ENCODE results near the gene ADAM19.

ADAM19 gene

DNA sequence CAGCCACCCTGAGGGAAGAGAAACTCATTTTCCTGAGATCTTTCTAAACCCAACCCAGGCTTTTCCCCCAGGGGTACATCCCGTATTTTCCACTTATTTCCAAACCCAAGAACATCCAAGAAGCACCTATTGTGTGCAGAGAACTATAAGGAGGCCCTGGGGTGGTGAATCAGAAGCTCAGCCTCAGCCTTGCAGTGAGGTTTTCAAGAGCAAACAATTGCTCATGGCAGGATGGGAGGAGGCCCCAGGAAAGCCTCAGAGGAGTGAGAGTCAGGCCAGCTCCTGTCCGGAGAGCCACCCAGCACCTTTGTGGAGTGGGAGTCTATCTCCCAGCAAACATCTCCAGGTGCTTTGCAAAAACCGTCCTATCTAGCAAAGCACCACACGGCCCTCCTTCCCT lies 96.4 kb downstream of the ADAM19 start:
- Histone ChIP-seq H3K4me3 (ENCODE audit: low read length) (no peak overlapping the region), H3K36me3 (ENCODE audit: control insufficient read depth, insufficient read depth, low read length, severe bottlenecking) (no peaks in the 10 kb centered on the region), H3K9me3 (ENCODE audit: control insufficient read depth, low read length) (no peaks in the 10 kb centered on the region), H3K27me3 (replicated peaks; ENCODE audit: control insufficient read depth, insufficient read depth, low read length) (peaks cover 2% of the 10 kb centered on the region), H3K9ac (ENCODE audit: low read length) (no peak overlapping the region), H3K4me1 (ENCODE audit: control insufficient read depth, insufficient read depth, low read length) (no peaks in the 10 kb centered on the region)
- DNase-seq (ENCODE audit: low read depth) = no peak

DNA sequence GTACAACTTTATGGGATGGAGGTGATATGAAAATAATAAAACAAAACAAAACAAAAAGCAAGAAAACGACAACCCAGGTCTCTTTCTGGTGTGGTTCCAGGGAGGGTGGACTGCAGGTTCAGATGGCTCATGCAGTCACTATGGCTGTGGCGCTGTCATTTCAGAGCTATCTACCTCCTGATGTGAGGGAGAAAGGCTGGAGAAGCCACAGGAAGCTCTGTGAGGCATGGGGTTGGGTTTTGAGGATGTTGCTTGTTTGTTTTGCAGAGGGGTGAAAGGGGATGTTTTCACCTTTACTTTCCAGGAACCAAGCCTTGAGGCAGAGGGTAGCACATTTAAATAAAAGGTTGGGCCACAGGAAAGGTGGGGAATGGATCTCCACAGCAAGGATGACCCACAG lies 96.8 kb downstream of the ADAM19 start:
- Histone ChIP-seq H3K9me3 (ENCODE audit: control insufficient read depth, low read length) (no peaks in the 10 kb centered on the region), H3K4me3 (ENCODE audit: low read length) (no peak overlapping the region), H3K9ac (ENCODE audit: low read length) (no peak overlapping the region), H3K36me3 (ENCODE audit: control insufficient read depth, insufficient read depth, low read length, severe bottlenecking) (no peaks in the 10 kb centered on the region), H3K4me1 (ENCODE audit: control insufficient read depth, insufficient read depth, low read length) (no peaks in the 10 kb centered on the region), H3K27me3 (replicated peaks; ENCODE audit: control insufficient read depth, insufficient read depth, low read length) (peaks cover 2% of the 10 kb centered on the region)
- DNase-seq (ENCODE audit: low read depth) = no peak

DNA sequence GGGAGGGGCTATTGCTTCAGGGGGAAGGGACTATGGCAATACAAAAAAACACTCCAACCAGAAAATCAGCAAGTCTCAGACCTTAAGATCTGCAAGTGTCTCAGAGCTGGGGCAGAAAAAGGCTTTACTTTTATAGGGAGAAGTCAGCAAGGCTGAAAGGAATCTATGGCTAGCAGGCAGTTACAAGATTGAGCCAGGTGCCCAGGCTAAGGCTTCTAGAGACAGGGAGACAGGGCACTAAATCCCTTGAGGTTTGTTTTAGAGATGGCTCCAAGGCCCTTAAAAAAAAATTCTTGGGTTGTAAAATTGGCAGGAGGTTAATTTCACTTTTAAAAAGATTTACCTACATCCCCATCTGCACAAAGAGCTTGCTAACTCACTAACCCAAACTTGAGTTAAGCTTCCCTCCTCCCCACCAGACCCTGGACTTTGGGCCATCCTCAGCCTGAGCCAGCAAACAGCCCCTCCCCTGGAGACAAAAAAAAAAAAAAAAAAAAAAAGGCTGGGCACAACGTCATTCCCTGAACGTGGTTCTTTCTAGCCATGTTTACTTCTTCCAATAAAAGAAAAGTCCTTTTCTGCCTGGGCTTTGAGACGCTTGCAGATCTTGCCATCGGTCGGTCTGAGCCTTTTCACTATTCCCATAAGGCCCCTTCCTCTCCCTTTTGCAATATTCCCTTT lies 97.6 kb downstream of the ADAM19 start:
- Histone ChIP-seq H3K36me3 (ENCODE audit: control insufficient read depth, insufficient read depth, low read length, severe bottlenecking) (no peaks in the 10 kb centered on the region), H3K4me3 (ENCODE audit: low read length) (no peak overlapping the region), H3K9ac (ENCODE audit: low read length) (no peak overlapping the region), H3K4me1 (ENCODE audit: control insufficient read depth, insufficient read depth, low read length) (peaks cover 5% of the 10 kb centered on the region), H3K9me3 (ENCODE audit: control insufficient read depth, low read length) (no peaks in the 10 kb centered on the region), H3K27me3 (replicated peaks; ENCODE audit: control insufficient read depth, insufficient read depth, low read length) (peaks cover 2% of the 10 kb centered on the region)
- DNase-seq (ENCODE audit: low read depth) = no peak

DNA sequence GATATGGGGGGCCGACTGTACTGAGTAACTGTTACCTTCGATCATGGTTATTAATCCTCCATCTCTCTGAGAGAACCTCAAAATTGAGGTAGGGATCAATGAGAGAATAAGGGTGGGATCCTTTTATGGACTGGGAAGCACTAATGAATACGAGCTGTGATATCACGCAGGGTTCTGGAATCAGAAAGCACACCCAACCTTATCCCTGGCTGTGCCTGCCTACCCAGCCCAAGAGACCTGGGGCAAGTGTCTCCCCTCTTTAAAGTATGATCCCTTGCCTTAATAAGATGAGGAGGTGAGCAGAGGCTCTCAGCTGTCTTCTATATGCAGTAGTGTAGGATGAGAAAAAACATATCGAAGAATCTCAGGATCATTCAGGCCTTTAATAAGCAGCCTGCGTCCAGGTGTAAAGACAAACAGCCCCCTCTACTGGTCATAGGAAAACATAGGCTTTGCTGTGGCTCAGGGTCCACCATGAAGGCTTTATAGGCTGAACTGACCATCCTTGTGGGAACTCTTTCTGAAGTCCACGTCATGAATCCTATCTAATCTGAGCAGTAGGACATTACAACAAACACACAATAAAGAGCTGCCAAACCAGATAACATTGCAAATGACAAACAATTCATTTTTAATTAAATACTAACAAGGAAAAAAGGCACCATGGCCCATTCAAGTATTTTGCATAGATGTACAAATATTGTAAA lies 98.7 kb downstream of the ADAM19 start:
- peak; percentile 90 for DNase-seq (ENCODE audit: low read depth)
- H3K4me1 ChIP-seq (ENCODE audit: control insufficient read depth, insufficient read depth, low read length) = peaks cover 5% of the 10 kb centered on the region
- no peaks in the 10 kb centered on the region for H3K36me3 ChIP-seq (ENCODE audit: control insufficient read depth, insufficient read depth, low read length, severe bottlenecking)
- no peak overlapping the region for H3K4me3 ChIP-seq (ENCODE audit: low read length)
- H3K9me3 ChIP-seq (ENCODE audit: control insufficient read depth, low read length) = no peaks in the 10 kb centered on the region
- no peak overlapping the region for H3K9ac ChIP-seq (ENCODE audit: low read length)
- peaks cover 2% of the 10 kb centered on the region for H3K27me3 ChIP-seq (replicated peaks; ENCODE audit: control insufficient read depth, insufficient read depth, low read length)

DNA sequence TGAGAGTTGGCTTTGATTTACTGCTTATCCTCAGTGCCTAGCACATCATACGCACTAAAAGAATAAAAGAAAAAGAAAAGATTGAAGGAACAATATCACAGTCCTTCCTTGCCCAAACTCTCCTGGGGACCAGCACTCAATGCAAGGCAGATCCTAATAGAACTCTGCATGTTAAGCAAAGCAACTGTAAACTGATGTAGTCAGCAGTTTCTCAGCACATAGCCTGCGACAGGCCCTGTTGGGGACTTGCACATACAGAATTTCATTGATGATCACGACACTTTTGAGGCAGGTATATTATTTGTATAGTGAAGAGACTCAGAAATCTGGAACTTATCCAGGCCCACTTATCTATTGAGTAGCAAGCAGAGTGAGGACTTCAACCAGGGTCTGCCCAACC lies 100.1 kb downstream of the ADAM19 start:
- no peaks in the 10 kb centered on the region for H3K36me3 ChIP-seq (ENCODE audit: control insufficient read depth, insufficient read depth, low read length, severe bottlenecking)
- peaks cover 5% of the 10 kb centered on the region for H3K4me1 ChIP-seq (ENCODE audit: control insufficient read depth, insufficient read depth, low read length)
- H3K4me3 ChIP-seq (ENCODE audit: low read length) = no peak overlapping the region
- H3K27me3 ChIP-seq (replicated peaks; ENCODE audit: control insufficient read depth, insufficient read depth, low read length) = peaks cover 2% of the 10 kb centered on the region
- DNase-seq (ENCODE audit: low read depth) = no peak
- no peak overlapping the region for H3K9ac ChIP-seq (ENCODE audit: low read length)
- no peaks in the 10 kb centered on the region for H3K9me3 ChIP-seq (ENCODE audit: control insufficient read depth, low read length)

DNA sequence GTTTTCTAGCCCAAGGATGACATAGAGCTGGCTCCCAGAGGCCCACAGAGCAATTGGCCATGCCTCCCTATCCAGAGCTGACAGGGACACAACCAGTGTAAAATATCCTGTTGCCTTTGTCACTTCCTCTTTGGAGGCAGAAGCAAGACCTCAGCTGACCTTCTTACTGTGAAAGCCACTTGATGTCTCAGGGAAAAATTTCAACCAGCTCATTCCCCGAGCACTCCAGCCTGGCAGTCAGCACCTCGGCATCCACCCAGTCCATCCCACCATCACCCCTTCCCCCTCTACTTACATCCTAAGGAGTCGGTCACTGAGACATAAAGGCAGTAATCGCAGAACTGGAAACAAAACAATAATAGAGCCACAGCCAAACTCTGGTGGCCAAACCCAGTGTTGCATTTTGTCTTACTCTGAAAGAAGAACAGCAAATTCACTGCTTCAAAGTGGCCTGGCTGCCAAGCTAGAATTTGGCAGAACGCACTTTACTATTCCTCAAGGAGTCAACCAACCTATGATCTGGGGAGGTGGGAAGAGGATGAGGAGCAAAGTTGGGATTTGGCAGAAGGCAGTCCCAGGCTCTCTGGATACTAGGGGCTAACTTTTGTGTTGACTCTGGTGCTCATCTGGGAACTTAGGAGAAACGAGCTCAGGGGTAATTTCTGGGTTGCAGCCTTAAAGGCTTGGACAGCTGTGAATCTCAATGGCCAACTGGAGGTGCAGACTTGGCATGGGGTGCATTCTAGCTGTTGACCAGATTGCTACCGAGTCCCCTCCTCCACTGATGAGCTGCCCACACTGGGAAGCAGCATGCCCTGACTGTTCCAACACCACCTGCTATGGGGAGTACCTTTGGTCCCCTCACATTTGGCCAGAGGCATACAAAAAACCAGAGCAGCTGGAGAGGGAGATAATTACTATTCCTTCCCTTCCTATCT lies 101.9 kb downstream of the ADAM19 start:
- Histone ChIP-seq H3K4me3 (ENCODE audit: low read length) (no peak overlapping the region), H3K27me3 (replicated peaks; ENCODE audit: control insufficient read depth, insufficient read depth, low read length) (no peaks in the 10 kb centered on the region), H3K36me3 (ENCODE audit: control insufficient read depth, insufficient read depth, low read length, severe bottlenecking) (no peaks in the 10 kb centered on the region), H3K4me1 (ENCODE audit: control insufficient read depth, insufficient read depth, low read length) (peaks cover 5% of the 10 kb centered on the region), H3K9me3 (ENCODE audit: control insufficient read depth, low read length) (no peaks in the 10 kb centered on the region), H3K9ac (ENCODE audit: low read length) (no peak overlapping the region)
- DNase-seq (ENCODE audit: low read depth) = peak; percentile 24

DNA sequence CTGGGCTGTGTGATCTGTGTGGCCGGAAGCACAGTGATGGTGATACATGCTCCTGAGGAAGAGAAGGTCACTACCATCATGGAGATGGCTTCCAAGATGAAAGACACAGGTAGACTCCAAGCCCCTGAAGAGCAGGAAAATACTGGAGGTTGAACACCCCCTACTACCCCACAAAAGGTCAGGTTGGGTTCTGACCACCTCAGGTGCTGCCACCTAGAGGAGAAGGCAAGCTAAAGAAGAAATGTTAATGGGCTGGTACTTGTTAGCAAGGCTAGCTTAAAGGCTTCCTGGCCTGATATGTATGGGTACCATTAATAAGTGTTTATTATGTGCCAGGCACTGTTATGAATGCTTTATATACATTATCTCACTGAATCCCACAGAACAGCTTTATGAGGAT lies 103.9 kb downstream of the ADAM19 start:
- DNase-seq (ENCODE audit: low read depth) = peak; percentile 61
- H3K27me3 ChIP-seq (replicated peaks; ENCODE audit: control insufficient read depth, insufficient read depth, low read length) = no peaks in the 10 kb centered on the region
- H3K36me3 ChIP-seq (ENCODE audit: control insufficient read depth, insufficient read depth, low read length, severe bottlenecking) = no peaks in the 10 kb centered on the region
- H3K4me1 ChIP-seq (ENCODE audit: control insufficient read depth, insufficient read depth, low read length) = peaks cover 5% of the 10 kb centered on the region
- H3K4me3 ChIP-seq (ENCODE audit: low read length) = no peak overlapping the region
- no peak overlapping the region for H3K9ac ChIP-seq (ENCODE audit: low read length)
- H3K9me3 ChIP-seq (ENCODE audit: control insufficient read depth, low read length) = no peaks in the 10 kb centered on the region

DNA sequence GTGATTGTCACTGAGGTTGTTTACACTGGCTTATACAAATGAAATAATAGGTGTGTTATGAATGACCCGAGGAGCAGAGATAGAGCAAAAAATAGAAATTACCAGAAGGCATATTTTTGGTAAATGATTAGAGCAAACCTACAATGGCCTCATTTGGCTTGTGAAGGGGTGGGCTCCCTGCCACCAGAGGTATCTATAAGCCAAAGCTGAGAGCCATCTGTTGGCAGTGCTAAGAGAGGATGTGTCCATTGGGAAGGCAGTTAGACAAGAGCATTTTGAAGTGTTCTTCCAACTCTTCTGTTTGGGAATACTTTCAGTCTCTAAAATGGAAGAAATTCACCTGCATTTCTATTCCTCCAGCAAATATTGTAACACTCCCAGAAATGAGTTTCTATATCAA lies 104.9 kb downstream of the ADAM19 start:
- no peak overlapping the region for H3K9ac ChIP-seq (ENCODE audit: low read length)
- H3K4me3 ChIP-seq (ENCODE audit: low read length) = no peak overlapping the region
- DNase-seq (ENCODE audit: low read depth) = no peak
- no peaks in the 10 kb centered on the region for H3K9me3 ChIP-seq (ENCODE audit: control insufficient read depth, low read length)
- peaks cover 5% of the 10 kb centered on the region for H3K4me1 ChIP-seq (ENCODE audit: control insufficient read depth, insufficient read depth, low read length)
- no peaks in the 10 kb centered on the region for H3K36me3 ChIP-seq (ENCODE audit: control insufficient read depth, insufficient read depth, low read length, severe bottlenecking)
- H3K27me3 ChIP-seq (replicated peaks; ENCODE audit: control insufficient read depth, insufficient read depth, low read length) = no peaks in the 10 kb centered on the region

DNA sequence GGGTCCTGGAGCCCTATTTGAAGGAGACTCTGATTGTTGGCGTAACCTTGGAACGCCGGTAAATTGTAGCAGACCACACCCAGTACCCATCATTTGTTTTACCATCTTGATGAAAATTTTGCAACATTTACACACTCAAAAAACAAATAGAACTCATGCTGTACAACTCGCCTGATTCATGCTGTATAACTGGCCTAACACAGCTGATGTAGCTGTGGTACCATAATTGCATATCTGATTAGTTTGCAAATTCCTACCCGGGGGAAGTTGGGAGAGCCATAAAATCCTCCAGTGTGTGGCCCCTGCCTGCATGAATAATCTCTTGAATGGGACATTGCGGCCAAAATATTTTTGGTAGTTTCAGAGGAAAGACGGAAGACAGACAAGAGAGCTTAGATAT lies 105.9 kb downstream of the ADAM19 start:
- no peaks in the 10 kb centered on the region for H3K9me3 ChIP-seq (ENCODE audit: control insufficient read depth, low read length)
- H3K9ac ChIP-seq (ENCODE audit: low read length) = no peak overlapping the region
- no peak for DNase-seq (ENCODE audit: low read depth)
- H3K36me3 ChIP-seq (ENCODE audit: control insufficient read depth, insufficient read depth, low read length, severe bottlenecking) = no peaks in the 10 kb centered on the region
- H3K4me3 ChIP-seq (ENCODE audit: low read length) = no peak overlapping the region
- peaks cover 9% of the 10 kb centered on the region for H3K4me1 ChIP-seq (ENCODE audit: control insufficient read depth, insufficient read depth, low read length)
- no peaks in the 10 kb centered on the region for H3K27me3 ChIP-seq (replicated peaks; ENCODE audit: control insufficient read depth, insufficient read depth, low read length)

DNA sequence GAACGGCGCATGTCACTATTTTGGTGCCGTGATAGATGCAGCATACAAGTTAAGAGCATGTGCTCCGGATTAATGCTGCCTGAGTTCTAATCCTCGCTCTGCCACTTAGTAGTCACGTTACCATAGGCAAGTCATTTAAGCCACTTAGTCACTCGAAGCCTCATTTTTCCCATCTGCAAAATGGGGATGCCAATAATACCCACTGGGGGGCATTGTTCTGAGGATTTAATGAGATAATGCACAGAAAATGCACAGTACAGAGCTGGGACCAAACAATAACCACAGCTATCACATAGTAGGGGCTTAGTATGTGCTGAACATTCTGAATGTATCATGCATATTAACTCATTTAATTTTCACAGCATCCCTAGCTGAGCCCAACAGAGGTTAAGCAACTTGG lies 106.5 kb downstream of the ADAM19 start:
- no peak overlapping the region for H3K4me3 ChIP-seq (ENCODE audit: low read length)
- no peaks in the 10 kb centered on the region for H3K36me3 ChIP-seq (ENCODE audit: control insufficient read depth, insufficient read depth, low read length, severe bottlenecking)
- H3K9ac ChIP-seq (ENCODE audit: low read length) = no peak overlapping the region
- no peaks in the 10 kb centered on the region for H3K9me3 ChIP-seq (ENCODE audit: control insufficient read depth, low read length)
- H3K4me1 ChIP-seq (ENCODE audit: control insufficient read depth, insufficient read depth, low read length) = peaks cover 15% of the 10 kb centered on the region
- no peaks in the 10 kb centered on the region for H3K27me3 ChIP-seq (replicated peaks; ENCODE audit: control insufficient read depth, insufficient read depth, low read length)
- DNase-seq (ENCODE audit: low read depth) = no peak

DNA sequence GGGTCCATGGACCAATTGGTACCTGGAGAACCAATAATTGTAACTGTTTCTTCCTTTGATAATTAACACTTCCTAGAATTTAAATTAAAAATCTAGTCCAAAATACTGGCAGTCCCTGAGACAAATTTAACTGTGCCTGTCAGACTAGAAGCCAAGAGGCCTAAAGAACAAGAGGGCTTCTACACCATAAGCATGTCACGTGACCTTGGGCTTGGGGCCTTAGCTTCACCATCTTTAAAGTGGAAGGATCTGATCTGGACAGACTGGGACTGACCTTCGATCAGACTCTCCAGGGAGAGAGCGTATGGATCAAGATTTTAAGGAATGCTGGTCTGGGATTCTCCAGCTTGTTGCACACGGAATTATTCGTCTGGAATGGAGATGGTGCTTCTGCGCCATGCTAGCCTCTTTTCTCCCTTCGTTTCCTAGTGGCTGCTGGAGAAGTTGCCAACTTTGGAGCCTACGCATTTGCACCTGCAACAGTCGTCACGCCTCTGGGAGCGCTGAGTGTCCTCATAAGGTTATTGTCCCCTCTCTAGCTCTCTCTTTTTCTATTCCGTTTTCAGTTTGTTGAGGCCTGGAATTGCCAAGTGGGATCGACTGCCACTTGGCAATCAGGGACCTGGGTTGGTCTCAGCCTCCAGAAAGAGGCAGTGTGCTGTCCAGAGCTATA lies 107.1 kb downstream of the ADAM19 start:
- H3K4me3 ChIP-seq (ENCODE audit: low read length) = no peak overlapping the region
- peaks cover 19% of the 10 kb centered on the region for H3K4me1 ChIP-seq (ENCODE audit: control insufficient read depth, insufficient read depth, low read length)
- DNase-seq (ENCODE audit: low read depth) = no peak
- no peaks in the 10 kb centered on the region for H3K36me3 ChIP-seq (ENCODE audit: control insufficient read depth, insufficient read depth, low read length, severe bottlenecking)
- no peaks in the 10 kb centered on the region for H3K9me3 ChIP-seq (ENCODE audit: control insufficient read depth, low read length)
- H3K9ac ChIP-seq (ENCODE audit: low read length) = no peak overlapping the region
- no peaks in the 10 kb centered on the region for H3K27me3 ChIP-seq (replicated peaks; ENCODE audit: control insufficient read depth, insufficient read depth, low read length)
